ENCODE data around the gene GFI1B.
"Not testable (repeated sequence)": the region's sequence is repeated elsewhere in the genome, so short reads cannot be mapped to it uniquely, and the experiment has no call there.

Gene GFI1B

DNA sequence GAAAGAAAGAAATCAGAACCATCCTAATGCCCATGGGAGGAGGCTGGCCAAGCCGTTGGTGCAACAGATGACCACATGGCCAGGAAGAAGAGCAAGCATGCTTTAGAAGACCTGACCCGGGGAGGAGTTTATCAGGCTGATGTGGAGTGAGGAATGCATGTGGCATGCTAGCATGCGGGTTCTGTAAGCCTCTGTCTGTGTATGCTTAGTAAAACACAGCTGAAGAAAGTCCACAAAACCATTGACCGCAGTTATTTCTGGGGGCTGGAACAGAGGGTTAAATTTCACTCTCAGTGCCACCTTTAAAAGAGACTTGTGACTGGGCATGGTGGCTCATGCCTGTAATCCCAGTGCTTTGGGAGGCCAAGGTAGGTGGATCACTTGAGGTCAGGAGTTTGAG lies 19.1 kb downstream of the GFI1B start:
- no peak for TF ChIP-seq CTCF (IDR thresholded peaks at IDR 0.05; ENCODE audit: control insufficient read depth, extremely low read depth, insufficient read depth)
- DNase-seq (ENCODE audit: low read depth): no peak
- no peak overlapping the region for H3K4me3 ChIP-seq (ENCODE audit: low read depth, low read length)

DNA sequence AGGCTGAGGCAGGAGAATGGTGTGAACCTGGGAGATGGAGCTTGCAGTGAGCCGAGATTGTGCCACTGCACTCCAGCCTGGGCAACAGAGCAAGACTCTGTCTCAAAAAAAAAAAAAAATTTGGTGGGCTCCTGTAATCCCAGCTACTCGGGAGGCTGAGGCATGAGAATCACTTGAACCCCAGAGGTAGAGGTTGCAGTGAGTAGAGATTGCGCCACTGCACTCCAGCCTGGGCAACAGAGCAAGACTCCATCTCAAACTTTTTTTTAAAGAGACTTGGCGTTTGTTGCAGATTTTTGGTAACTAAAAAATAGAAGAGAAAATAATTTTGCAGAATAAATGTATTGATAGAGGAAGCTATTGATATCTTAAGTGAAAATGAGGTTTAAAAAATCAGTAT lies 19.7 kb downstream of the GFI1B start:
- not testable (repeated sequence) for DNase-seq (ENCODE audit: low read depth); H3K4me3 ChIP-seq (ENCODE audit: low read depth, low read length)

DNA sequence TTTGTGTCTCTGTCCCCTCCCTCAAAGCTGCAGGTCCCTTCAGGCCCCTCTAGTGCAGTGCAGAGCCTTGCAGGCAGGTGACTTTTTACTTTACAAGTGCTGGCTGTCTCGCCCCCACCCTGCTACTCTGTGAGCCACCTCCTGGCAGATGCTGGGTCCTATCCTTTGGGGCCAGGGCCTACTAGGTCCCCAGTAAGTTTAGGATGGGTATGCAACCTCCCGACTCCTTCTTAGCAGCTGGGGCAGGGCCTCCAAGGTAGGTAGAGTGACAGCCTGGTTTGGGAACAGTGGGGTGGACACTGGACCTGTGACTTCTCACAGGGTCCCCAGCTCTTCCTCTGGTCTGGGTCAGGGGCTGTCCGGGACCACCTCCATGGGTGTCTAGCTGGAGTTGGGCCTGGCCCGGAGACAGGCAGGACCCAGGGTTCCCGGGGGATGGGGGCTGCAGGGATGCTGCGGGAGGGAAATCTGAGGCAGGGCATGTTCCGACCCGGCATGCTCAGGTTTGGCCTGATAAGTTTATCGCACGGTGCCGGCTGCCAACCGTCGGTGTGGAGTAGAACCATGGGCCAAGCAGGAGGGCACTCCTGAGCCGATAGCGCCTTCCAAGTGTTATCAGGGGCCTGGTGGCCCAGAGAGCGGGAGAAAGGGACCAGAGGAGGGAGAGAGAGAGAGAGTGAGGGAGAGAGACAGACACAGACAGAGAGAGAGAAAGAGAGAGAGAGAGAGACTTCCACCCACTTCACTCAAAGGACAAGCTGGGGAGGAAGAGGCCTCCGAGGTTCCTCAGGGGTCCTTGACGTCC lies 20.5 kb downstream of the GFI1B start:
- H3K4me3 ChIP-seq (ENCODE audit: low read depth, low read length): no peak overlapping the region
- DNase-seq (ENCODE audit: low read depth): no peak
- no peak for TF ChIP-seq CTCF (IDR thresholded peaks at IDR 0.05; ENCODE audit: control insufficient read depth, extremely low read depth, insufficient read depth)

- no peak overlapping the region for H3K4me3 ChIP-seq (ENCODE audit: low read depth, low read length)
- no peak for TF ChIP-seq CTCF (IDR thresholded peaks at IDR 0.05; ENCODE audit: control insufficient read depth, extremely low read depth, insufficient read depth)
- no peak for DNase-seq (ENCODE audit: low read depth)
Observed at GRCh38 chr9:133002147-133003070, 23.9 kb downstream of the GFI1B start.

- no peak for DNase-seq (ENCODE audit: low read depth)
- no peak overlapping the region for H3K4me3 ChIP-seq (ENCODE audit: low read depth, low read length)
- TF ChIP-seq CTCF (IDR thresholded peaks at IDR 0.05; ENCODE audit: control insufficient read depth, extremely low read depth, insufficient read depth): no peak
Observed at GRCh38 chr9:133003071-133003461, 24.6 kb downstream of the GFI1B start.

- no peak for DNase-seq (ENCODE audit: low read depth)
- no peak overlapping the region for H3K4me3 ChIP-seq (ENCODE audit: low read depth, low read length)
- TF ChIP-seq CTCF (IDR thresholded peaks at IDR 0.05; ENCODE audit: control insufficient read depth, extremely low read depth, insufficient read depth): no peak
Observed at GRCh38 chr9:133003671-133004090, 25.2 kb downstream of the GFI1B start.
